ENCODE measurements around the gene MPC1.
A peak's percentile ranks its signal among the peaks of the same experiment; 100 is the strongest.
"Not testable (repeated sequence)": the region's sequence is repeated elsewhere in the genome, so short reads cannot be mapped to it uniquely, and the experiment has no call there.

Gene MPC1

DNA sequence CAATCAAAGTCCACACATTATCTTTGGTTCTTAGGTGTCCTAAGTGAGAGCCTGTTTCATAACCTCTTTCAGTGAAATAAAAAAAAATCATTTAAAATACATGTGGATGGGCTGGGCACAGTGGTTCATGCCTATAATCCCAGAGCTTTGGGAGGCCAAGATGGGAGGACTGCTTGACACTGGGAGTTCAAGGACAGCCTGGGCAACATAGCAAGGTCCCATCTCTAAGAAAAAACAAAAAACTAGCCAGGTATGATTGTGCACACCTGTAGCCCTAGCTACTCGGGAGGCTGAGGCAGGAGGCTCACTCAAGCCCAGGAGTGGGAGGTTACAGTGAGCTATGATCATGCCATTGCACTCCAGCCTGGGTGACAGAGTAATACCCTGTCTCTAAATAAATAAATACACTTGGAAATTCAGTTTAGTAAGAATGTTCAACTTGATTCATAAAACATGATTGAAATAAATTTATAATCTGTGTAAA, 3.6 kb downstream of the MPC1 start:
- no peak for DNase-seq

DNA sequence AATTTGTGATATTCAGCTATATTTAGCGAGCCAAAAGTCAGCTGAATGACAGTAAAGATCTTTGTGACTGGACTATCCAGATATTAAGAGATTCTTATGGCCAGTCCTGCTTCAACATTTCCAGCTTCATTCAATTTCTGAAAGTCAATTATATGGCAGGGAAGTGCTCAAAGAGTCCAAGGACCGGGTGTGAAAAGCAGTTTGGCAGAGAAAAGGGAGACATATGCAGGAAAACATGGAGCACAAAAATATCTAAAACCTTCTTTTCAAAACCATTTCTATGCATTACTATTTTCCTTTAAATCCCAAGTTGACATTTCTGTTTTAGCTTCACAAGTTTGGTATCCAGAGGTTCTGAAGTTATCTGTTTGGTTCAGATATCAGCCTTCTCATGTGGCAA, 5.0 kb downstream of the MPC1 start:
- DNase-seq: no peak

DNA sequence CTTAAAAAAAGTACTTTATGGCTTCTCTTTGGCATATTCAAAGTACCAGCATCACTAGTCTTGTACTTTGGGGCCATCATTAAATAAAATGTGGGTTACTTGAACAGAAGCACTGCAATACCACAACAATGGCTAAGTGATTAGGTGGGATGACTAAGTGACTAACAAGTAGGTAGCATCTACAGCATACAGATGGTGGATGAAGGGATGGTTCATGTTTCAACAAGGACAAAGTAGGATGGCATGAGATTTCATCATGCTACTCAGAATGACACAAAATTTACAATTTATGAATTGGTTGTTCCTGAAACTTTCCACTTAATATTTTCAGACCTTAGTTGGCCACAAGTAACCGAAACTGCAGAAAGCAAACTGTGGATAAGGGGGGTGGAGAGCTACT, 7.7 kb downstream of the MPC1 start:
- no peak for DNase-seq

DNA sequence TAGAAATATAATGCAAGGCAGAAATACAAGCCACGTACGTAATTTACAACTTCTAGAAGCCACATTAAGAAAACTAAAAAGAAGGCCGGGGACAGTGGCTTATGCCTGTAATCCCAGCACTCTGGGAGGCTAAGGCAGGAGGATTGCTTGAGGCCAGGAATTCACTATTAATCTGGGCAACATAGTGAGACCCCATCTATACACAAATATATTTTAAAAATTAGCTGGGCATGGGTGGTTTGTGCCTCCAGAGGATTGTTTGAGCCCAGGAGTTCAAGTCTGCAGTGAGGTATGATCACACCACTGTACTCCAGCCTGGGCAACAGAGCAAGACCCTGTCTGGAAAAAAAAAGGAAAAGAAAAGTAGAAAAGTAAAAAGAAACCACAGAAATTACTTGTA, 12.3 kb downstream of the MPC1 start:
- DNase-seq: no peak

DNA sequence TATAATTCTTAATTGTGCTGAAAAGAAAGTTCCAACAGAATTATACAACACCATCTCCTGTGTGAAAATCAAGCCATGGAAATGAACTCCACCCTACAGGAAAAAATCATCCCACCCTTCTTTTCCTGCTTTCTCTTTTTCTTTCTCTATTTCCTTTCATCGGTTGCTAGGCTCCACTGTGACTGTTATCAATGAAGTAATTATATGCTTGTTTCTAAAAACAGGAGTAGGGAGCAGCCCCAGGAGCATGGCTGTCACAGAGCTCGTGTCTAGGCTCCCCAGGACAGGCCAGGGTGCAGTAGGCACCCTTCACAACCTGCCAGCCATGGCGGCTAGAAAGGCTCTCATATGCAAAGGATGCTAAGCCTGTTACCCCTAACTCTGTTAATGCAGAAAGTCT, 13.0 kb downstream of the MPC1 start:
- DNase-seq: no peak

DNA sequence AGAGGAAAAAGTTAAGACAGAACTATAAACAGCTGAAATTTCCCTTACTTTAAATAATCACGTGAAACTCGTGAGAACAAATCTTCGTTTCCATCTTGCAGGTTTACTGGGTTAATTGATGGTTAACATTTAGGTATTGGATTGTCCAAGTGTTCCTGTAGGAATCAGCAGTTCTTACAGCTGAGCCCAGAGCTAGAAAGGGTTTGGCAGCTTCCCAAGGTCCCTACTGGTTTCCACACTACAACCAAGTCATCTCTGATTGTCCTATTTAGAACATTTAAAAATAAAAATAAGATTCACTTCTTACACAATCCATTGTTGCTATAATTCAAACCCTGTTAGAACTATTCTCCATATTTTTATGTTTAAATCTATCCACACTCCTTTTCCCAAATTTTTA, 15.8 kb downstream of the MPC1 start:
- DNase-seq: no peak

DNA sequence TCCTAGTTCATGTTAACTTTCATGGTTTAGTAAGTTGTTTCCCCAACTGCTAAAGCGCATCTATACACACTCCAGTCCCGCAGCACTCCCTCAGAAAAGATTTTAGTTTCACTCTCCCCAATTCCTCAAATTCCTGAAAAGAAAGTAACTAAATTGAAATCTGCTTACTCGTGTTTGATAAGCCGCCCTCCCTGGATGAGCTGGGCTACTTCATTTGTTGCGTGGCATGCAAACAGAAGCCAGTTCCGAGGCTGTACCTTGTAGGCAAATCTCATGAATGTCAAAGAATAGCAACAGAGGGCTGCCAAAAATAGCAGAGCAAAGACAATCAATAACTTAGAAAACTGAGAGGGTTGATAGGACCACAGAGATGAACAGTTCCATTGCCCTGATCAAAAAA, 16.9 kb downstream of the MPC1 start:
- DNase-seq: no peak

DNA sequence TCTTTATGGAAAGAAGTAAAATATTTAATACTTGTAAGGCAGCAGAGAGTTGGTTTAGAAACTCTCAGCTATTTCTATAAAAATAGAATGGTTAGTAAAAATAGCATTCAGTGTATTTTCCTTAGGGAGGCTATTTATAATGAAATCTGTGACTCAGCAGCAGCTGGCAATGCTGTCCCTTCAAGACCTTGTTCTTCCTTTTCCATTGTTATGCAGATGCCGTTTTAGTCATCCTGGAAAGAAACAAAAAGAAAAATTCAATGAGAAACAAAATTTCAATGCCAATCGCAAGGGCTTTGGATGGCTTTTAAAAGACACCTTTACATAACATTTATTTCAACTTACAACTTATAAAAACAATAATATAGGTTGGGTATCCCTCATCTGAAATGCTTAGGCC, 17.5 kb downstream of the MPC1 start:
- peak; percentile 38 for DNase-seq

DNA sequence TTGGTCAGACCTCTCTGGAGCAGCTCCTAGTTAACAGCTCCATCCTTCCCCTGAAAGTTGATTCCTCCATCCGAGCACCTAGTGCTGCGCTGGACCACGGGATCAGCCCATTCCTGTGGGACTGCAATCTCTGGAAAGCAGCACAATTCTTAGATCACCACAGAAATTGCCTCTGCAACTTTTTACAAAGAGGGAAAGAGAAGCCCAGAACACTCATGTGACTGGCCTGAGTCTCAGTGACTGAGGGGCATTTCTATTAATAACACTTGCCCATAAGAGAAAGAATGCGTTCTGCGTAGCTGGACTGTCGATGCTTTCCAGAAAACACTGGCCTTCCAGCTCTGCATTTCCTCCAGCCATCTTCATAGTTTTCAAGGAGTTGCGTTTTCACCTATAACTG, 18.3 kb downstream of the MPC1 start:
- DNase-seq: no peak

DNA sequence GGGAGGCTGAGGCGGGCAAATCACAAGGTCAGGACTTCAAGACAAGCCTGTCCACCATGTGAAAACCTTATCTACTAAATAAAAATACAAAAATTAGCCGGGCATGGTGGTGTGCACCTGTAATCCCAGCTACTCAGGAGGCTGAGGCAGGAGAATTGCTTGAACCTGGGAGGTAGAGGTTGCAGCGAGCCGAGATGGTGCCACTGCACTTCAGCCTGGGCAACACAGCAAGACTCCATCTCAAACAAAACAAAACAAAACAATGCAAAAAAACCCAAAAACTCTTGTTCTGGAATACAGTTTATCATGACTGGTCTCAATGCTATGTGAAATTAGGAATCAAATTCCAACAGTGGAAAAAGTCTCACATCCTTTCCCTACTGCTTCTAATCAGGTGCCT, 20.3 kb downstream of the MPC1 start:
- not testable (repeated sequence) for DNase-seq

DNA sequence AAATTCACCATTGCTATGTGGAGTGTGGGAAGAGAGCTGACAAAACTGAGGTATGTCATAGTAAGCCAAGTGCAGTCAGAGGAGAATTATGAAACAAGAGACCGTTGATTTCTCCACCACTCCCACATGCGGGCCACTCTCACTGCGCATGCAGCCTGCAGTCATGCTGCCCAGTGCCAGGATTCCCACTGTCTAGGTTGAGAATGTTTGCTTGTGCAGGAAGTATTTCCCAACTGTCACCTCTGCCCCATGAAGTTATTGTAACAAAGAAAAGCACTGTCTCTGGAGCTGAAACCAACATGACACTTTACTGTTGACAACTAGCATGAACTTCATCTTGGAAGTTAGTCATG, 21.7 kb downstream of the MPC1 start:
- DNase-seq: no peak

DNA sequence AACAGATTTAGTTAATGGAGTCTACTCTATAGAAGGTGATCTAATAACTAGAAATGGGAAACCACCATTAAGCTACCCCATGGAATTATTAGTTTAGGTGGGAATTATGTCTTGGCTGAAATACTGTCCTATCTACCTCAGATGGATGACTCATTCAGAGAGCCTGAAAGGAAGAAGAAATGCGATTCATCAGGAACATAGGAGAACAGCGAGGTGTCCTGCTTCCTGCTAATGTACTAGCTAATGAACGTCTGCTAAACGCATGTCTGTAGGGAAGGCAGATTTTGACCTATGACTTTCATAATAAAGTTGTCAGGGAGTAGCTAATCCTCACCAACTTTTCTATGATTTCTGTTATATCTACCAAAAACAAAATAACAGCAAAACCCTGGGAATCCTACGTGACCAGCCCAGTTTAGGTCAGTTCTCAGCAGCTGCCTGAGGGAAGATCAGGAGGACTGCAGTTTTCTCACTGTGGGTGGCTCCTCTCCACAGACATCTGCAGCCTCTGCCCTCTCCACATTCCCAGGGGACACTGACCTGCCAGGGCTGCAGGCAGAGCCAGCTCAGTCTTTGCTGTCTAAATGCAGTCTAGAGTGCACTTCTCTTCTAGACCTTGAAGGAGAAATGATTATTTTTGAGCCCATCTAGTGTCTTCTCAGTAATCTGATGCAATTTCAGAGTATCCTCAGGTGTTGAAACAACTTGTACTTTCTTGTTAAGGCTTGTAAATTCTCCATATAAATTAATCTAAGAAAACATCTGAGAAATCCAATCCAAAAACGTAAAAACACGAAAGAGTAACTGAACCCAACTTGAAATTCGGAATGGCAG, 22.3 kb downstream of the MPC1 start:
- no peak for DNase-seq

DNA sequence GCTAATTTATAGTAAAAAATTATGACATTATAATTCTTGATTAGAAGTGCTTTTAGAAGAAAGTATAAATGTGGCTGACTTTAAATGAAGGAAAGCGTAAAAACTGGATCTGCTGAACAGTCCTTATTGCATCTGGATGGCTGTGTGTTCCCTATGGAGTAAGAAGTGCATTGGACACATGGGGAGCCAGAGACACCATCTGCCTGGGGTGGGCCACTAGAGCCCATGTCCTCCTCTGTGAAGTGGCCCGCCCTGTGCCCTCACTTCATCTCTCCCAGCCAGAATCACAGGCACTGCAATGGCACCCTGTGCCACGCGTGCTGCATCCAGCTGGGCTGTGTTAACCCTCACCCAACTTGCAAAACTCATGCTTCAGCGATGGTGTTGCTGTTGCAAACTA, 27.2 kb downstream of the MPC1 start:
- DNase-seq: no peak

DNA sequence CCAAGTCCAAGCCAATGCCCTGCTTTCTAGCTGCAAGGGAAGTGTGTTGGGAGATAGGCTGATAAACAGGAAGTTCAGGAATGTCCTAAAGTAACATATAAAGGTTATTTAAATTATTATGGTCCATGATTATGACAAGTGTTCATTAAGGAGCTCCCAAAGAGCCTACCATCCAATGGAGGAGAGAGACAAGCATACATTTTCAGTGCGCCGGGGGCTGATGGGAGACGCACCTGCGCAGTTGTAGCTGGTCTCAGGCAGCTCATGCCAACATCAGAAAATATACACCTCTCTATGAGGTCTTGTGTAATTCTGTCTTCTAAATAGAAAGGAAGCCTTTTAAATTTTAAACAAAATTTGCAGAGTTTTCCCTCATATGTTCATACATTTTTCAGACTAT, 27.8 kb downstream of the MPC1 start:
- DNase-seq: no peak

DNA sequence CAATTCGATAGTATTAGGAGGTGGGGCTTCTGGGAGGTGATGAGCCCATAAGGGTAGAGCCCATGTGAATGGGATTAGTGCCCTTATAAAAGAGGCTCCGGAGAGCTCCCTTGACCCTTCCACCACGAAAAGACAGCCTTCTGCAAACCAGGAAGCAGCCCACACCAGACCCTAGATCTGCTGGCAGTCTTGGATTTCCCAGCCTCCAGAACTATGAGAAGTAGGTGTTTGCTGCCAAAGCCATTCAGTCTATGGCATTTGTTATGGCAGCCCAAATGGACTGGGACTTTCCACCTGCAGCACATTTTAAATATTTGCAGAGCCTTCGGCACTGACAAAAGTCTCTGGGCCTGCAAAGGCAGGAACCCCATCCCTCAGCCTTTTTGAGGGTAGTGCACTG, 28.6 kb downstream of the MPC1 start:
- DNase-seq: no peak

DNA sequence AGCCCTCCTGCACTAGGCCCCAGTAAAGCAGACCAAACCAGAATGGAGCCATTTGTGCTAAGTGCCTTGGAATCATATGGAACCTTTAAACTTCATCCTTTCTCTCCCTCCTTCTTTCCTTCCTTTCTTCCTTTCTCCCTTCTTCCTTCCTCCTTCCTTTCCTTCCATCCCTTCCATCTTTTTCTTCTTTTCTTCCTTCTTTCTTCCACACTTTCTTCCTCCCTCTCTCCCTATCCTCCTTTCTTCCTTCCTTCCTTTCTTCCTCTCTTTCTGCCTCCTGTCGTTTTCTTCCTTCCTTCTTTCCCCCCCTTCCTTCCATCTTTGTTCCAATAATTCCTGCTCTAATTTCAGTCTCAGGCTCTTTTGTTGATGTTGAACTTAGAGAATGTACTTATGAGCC, 29.2 kb downstream of the MPC1 start:
- DNase-seq: no peak

DNA sequence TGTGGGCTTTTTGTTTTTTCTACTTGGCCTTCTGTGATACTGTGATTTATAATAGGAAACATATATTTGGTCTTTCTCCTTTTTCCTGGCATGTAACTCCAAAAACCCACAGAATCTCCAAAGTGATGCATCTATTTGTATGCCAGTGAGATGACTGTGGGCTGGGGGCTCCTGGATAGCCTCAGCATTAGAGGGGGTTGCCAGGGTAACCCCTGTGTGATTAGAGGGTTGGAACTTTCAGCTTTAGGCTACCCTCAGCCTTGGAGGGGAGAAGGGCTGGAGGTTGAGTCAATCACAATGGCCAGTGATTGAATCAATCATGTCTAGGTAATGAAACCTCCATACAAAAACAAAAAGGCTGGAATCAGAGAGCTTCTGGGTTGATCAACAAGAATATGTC, 29.8 kb downstream of the MPC1 start:
- DNase-seq: no peak

DNA sequence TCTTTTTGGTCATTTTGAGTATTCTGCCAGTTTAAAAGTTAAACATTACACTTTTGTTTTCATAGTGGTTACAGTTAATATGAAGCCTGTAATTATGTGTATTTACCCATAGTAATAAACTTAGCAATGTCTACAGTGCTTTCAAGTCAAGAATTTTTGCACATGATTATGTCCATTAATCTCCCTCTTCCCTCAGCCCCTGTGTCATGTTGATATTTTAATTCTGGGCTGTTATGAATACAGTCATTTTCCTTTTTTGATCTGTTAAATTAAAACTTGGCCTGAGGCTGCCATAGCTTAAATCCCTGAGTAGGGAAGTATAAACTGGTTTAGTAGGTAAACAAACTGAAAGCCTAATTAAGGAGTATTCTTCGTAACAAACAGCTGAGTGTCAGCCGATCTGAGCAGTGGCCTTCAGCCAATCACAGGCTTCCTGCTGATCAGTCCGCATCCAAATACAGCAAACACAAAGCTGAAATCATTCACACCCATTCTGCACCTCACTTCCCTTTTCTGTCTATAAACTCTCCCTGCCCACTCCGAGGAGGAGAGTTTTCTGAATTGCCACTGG, 30.9 kb downstream of the MPC1 start:
- no peak for DNase-seq

DNA sequence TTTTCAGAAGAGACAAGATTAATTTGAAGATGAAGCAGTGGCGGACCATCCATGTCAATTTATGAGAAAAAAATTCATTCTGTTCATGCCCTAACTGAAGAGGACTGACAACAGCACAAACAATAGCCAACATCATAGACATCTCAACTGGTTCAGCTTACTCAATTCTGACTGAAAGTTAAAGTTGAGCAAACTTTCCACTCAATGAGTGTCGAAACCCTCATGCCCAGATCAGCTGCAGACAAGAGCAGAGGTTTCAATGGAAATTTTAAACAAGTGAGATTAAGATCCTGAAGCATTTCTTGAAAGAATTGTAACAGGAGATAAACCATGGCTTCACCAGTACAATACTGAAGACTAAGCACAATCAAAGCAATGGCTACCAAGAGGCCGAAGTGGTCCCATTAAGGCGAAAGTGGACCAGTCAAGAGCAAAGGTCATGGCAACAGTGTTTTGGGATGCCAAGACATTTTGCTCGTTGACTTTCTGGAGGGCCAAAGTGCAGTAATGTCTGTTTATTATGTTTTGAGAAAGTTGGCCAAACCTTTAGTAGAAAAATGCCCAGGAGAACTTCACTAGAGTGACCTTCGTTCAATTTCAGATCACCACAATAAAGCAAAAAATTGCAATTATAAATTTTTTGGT, 34.3 kb downstream of the MPC1 start:
- DNase-seq: no peak

DNA sequence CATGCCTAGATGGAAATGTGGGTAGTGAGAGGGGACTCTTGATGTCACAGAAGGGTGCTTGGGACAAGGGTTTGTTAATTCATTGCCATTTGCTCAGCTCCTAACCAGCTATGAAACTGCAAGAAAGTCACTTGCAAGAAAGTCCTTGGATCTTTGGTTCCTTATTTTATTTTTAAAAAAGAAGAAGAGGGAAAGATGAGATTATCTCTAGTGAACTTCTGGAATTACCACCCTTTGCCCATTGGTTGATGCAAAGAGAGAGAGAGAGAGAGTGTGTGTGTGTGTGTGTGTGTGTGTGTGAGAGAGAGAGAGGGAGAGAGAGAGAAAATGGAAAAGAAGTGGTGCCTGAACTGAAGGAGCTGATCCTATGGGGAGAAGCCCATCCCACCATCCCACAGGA, 35.8 kb downstream of the MPC1 start:
- DNase-seq: no peak

DNA sequence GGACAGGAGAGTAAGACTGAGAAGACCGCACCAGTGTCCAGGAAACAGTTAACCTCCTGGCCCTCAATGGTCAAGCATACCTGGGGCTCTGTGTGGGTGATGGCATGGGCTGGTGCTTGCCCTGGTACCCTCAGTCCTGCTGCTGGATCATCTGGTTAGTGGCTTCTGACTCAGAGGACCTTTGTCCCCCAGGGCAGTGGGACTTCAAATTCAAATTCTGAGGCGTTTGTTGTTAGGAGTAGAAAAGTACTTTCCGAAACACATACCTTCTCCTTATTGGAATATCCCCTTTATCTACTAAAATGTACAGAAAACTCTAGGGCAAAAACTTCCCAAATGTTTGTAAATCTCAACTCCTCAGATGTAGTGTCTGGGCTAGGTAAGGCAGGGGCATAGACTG, 36.3 kb downstream of the MPC1 start:
- DNase-seq: no peak

DNA sequence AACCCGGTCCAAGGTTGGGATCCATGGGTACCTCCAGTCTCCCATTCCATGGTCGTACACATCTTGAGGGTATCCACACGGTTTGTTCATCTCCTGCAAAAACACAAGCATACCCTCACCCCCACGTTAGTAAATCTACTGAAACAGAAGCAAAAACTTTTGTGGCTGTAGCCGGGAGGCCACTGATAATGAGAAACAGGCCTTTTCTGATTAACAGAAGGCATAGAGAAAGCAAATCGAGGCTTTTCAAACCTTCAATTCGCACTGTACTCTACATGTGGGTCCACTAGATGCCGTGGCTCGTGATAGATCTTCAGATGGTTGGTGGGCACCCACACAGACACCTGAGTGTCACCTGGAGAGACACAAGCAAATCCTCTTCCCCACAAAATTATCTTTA, 37.1 kb downstream of the MPC1 start:
- not testable (repeated sequence) for DNase-seq

DNA sequence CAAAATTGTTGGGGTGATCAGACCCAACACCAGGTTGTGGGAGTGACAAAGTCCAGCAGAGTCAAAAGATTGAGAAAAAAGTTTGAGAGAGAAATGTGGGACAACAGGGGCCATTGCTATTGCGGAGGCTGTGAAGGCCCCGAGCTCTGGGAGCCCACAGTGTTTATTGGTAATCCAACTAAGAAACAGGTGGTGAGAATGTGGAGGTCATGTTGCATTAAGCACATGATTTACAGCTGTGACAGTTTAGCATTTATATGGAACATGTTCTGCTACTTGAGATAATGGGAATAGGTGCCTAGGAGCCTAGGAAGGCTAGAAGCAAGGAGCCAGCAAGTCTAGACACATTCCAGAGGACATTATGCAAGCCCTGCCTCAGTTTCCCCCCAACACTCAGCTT, 37.8 kb downstream of the MPC1 start:
- not testable (repeated sequence) for DNase-seq

DNA sequence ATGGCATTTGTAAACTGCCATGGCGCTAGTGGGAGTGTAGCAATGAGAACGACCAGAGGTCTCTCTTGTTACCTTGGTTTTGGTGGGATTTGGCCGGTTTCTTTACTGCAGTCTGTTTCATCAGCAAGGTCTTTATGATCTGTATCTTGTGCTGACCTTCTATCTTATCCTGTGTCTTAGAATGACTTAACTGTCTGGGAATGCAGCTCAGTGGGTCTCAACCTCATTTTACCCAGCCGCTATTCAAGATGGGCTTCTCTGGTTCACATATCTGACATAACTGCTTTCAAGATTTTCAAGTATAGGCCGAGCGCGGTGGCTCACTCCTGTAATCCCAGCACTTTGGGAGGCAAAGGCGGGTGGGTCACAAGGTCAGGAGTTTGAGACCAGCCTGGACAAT, 38.5 kb downstream of the MPC1 start:
- DNase-seq: peak; percentile 56

Data from fibroblast of skin of abdomen (primary cell).